22Rv1 (cell line): ENCODE results near the gene SDK1.

Source experiments
- CTCF ChIP-seq: fragments of 450-650 bp; IDR thresholded peaks from 2 replicates; pipeline ENCODE4 v1.5.1; 2017; ENCODE audit warnings: mild to moderate bottlenecking
- ZFX ChIP-seq: fragments of 450-650 bp; IDR thresholded peaks from 2 replicates; pipeline ENCODE4 v1.6.1; 2017; ENCODE audit warnings: antibody characterized with exemption, borderline replicate concordance

- no peak for TF ChIP-seq CTCF
- TF ChIP-seq ZFX = no peak
Measured at GRCh38 chr7:3979611-3980299, 678.7 kb downstream of the SDK1 start.
